Activated effector memory CD4-positive, alpha-beta T cell treated with Interleukin-2 at 50 U/mL for 16 hours (primary cell): Measurements from ENCODE around the gene FAM25G.
"Not testable (repeated sequence)": the region's sequence is repeated elsewhere in the genome, so short reads cannot be mapped to it uniquely, and the experiment has no call there.

Experiments used
- DNase-seq: peaks from one replicate; pipeline ENCODE4 v3.0.0-alpha.2; 2020

FAM25G gene

GRCh38 chr10:47462577-47463358 is 28.7 kb downstream of the FAM25G start:
- DNase-seq: not testable (repeated sequence)

- DNase-seq: not testable (repeated sequence)
Observed at GRCh38 chr10:47461261-47461687, 30.2 kb downstream of the FAM25G start.

GRCh38 chr10:47458466-47459154 is 32.9 kb downstream of the FAM25G start:
- no peak for DNase-seq

GRCh38 chr10:47457826-47458225 is 33.7 kb downstream of the FAM25G start:
- no peak for DNase-seq

- DNase-seq: no peak
Observed at GRCh38 chr10:47457528-47457820, 34.0 kb downstream of the FAM25G start.

- no peak for DNase-seq
Observed at GRCh38 chr10:47456794-47457527, 34.5 kb downstream of the FAM25G start.

GRCh38 chr10:47456079-47456785 is 35.3 kb downstream of the FAM25G start:
- DNase-seq: no peak

GRCh38 chr10:47455350-47456078 is 36.0 kb downstream of the FAM25G start:
- not testable (repeated sequence) for DNase-seq

GRCh38 chr10:47454780-47455058 is 36.8 kb downstream of the FAM25G start:
- DNase-seq: no peak

GRCh38 chr10:47454008-47454779 is 37.3 kb downstream of the FAM25G start:
- no peak for DNase-seq

- no peak for DNase-seq
Observed at GRCh38 chr10:47453141-47454007, 38.1 kb downstream of the FAM25G start.

- no peak for DNase-seq
Observed at GRCh38 chr10:47452495-47453140, 38.9 kb downstream of the FAM25G start.

- DNase-seq: no peak
Observed at GRCh38 chr10:47451998-47452494, 39.5 kb downstream of the FAM25G start.

- no peak for DNase-seq
Observed at GRCh38 chr10:47451273-47451997, 40.1 kb downstream of the FAM25G start.

GRCh38 chr10:47450442-47450841 is 41.1 kb downstream of the FAM25G start:
- DNase-seq: no peak

- no peak for DNase-seq
Observed at GRCh38 chr10:47449979-47450378, 41.5 kb downstream of the FAM25G start.

GRCh38 chr10:47449102-47449978 is 42.2 kb downstream of the FAM25G start:
- DNase-seq: no peak

GRCh38 chr10:47447705-47448104 is 43.8 kb downstream of the FAM25G start:
- DNase-seq: no peak
